Measurements from ENCODE around the gene MRPL11.
A peak's percentile ranks its signal among the peaks of the same experiment; 100 is the strongest.

The MRPL11 gene

GRCh38 chr11:66429983-66430602 lies 8.6 kb downstream of the MRPL11 start:
- peak; percentile 87 for DNase-seq

- DNase-seq = no peak
Observed at GRCh38 chr11:66428933-66429332, 9.7 kb downstream of the MRPL11 start.

- no peak for DNase-seq
Observed at GRCh38 chr11:66426314-66426713, 12.3 kb downstream of the MRPL11 start.

GRCh38 chr11:66421492-66422205 lies 17.0 kb downstream of the MRPL11 start:
- DNase-seq = peak; percentile 87

DNA sequence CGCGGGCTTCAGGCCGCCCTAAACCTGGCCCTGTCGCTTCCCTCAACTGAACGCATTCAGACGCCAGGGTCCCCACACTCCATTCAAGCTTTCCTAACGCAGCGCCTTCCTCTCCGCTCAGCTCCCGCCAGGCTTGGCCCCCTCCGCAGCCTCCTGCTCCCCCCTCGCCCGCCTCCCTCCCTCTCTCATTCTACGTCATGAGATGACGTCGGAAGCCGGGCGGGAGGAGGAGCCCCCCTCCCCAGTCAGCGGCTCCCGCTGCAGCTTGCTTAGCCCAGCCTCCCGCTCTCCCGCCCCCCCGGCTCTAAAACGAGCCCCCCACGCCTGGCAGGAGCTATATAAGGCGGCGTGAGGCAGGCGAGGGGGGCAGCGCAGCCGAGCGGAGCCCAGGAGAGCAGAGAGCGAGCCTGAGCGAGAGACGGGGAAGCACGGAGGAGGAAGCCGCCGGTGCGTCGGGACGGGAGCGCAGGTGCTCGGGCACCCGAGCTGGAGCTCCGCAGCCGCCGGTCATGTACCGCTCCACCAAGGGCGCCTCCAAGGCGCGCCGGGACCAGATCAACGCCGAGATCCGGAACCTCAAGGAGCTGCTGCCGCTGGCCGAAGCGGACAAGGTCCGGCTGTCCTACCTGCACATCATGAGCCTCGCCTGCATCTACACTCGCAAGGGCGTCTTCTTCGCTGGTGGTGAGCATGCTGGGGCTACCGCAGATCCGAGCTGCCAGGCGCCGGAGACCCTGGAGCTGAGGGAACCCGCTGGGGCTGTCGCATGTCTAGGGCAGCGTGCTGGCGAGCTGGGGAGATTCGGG lies 17.8 kb downstream of the MRPL11 start, which contains the start of gene NPAS4:
Gene NPAS4 (plus strand): TSS at position 365 of the 806 bp plus-strand sequence. CDS start 145 bp downstream, at position 510.
- no peak for DNase-seq

GRCh38 chr11:66419825-66420224 lies 18.8 kb downstream of the MRPL11 start:
- DNase-seq = no peak

DNA sequence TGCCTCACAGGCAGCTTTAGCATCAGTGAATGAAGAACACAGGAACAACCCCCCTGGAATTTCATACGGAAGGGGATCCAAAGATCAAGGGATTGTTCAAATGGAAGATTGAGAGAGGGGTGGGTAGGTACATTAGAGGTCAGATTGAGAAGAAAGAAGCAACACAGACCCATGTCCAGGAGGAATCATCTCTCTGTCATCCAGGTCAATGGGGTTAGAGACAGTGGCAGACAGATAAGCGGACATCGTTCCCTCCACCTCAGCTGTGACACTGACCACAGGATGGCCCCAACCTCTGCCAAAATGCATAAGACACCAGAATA lies 19.7 kb downstream of the MRPL11 start:
- no peak for DNase-seq

DNA sequence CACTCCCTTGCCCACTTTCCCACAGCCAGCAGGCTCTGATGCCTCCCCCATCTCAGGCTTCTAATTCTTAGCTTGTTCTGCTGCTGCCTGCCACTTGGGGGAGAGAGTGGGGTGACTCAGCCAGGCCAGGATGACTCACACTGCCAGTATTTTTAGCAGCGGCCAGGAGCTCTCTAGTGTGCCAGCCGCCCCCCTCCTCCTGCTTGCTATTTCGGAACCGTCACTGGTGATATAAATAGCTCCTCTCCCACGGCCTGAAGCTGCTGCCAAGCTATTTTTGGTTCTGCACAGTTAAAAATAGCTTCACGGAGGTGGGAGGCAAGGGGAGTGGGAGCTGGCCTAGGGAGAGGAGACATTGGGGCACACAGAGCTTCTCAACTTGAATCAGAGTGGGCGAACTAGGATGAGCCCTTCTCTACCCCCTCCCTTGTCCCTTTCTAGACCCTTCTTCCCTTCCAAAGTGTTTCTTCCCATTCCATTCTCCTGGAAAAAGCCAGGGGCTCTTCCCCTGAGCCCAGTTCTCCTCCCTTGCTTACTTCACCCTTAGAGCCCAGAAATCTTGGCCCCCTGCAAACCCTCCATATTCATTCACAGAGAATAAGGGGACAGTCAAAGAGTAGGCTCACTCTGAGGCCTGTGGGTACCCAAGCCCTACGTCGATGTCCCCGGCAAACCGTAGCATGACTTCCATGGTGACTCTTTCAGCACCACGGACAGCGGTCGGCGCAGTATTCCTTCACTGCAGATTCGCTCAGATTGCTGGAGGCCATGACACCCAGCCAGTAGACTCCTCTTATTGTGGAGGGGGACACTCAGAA lies 20.3 kb downstream of the MRPL11 start:
- DNase-seq = peak; percentile 79

DNA sequence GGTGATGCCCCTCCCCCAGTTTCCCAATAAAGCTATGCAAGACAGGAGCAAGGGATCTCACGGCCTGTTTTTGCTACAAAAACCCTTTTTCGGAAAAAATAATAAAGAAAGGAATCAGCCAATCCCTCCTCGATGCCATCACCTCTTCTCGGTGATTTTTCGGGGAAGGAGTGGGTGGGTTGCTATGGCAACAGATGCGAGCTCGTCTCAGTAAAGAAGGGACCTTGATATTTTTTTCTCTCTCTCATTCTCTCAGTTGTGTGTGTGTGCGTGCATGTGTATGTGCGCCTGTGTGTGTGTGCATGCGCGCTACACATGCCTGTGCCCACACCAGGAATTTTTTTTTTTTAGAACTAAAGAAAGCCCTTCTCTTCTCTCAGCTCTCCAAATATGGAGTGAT lies 21.6 kb downstream of the MRPL11 start:
- DNase-seq = no peak

GRCh38 chr11:66415423-66415822 lies 23.2 kb downstream of the MRPL11 start:
- no peak for DNase-seq

- DNase-seq = no peak
Observed at GRCh38 chr11:66414120-66414934, 24.3 kb downstream of the MRPL11 start.

DNA sequence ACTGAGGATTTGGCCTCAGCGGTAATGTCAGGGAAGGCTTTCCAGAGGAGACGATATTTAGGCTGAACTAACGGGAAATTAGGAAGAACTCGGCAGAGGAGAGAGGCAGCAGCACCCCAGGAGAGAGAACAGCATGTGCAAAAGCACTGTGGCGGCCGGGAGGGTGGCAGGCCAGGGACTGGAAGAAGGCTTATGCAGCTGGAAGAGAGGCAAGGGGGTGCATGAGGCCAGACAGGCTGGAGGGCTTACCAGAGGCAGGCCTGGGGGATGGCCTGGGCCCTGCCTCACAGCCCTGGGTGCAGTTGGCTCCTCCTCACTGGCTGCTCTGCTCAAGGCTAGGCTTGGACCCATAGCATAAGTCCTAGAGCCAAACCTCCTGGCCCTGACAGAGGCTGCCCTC lies 25.5 kb downstream of the MRPL11 start:
- DNase-seq = no peak

GRCh38 chr11:66412110-66412509 lies 26.5 kb downstream of the MRPL11 start:
- DNase-seq = no peak

- no peak for DNase-seq
Observed at GRCh38 chr11:66411323-66411722, 27.3 kb downstream of the MRPL11 start.

- no peak for DNase-seq
Observed at GRCh38 chr11:66410191-66410590, 28.5 kb downstream of the MRPL11 start.

- no peak for DNase-seq
Observed at GRCh38 chr11:66409226-66409625, 29.4 kb downstream of the MRPL11 start.

- peak; percentile 92 for DNase-seq
Observed at GRCh38 chr11:66408488-66409214, 30.0 kb downstream of the MRPL11 start.

GRCh38 chr11:66407651-66408050 lies 31.0 kb downstream of the MRPL11 start:
- no peak for DNase-seq

DNA sequence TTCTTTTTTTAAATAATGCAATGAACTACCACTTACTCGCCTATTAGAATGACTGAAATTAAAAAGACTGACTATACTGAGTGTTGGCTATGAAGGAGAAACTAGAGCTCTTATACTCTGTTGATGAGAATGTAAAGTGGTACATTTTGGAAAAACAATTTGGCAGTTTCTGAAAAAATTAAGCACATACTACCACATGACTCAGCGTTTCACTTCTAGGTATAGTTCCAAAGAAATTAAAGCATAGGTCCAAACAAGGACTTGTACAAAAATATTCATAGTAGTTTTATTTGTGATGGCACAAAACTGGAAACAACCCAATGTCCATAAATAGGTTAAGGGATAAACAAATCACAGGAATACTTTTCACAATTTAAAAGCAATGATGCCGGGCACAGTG lies 44.7 kb downstream of the MRPL11 start:
- no peak for DNase-seq

DNA sequence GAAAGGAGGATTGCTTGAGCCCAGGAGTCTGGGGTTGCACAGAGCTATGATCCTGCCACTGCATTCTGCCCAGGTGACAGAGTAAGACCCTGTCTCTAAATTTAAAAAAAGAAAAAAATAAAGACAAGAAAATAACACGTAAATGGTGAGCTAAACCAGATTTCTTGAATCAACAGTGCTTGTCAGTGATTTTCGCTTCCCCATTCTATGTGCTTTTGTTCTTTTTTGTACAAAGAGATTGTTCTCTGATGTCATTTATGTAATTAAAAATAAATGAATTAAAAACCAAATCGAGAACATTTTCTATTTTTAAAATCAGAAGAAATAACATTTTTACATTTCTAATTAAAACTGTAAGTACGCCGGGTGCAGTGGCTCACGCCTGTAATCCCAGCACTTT lies 47.3 kb downstream of the MRPL11 start:
- no peak for DNase-seq

DNA sequence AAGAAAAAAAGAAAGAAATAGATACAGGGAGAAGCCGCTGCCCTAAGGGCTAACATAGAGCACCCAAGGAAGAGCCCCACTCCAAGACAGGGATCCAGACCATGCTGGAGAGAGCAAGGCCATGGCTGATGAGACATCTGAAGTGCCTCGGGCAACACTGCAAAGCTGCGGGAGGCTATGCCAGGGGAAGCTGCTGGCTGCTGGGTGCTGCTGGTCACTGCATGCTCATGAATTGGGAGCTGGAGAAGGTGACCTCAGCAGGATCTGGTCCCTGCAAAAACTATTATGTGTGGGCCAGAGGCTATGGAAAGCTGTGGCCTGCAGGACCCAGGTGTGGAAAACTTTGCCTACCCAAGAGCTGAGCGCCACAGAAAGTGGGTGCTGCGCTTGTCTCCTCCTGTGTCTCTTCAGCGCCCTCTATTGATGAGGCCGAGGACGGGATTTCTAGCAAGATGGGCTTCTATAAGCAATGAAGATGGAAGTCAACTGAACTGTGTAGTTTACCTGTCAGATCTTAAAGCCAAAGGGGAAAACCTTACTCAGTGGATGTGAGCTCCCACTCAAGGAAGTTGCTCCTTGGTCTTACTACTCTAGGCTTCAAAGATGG lies 49.8 kb downstream of the MRPL11 start:
- peak; percentile 75 for DNase-seq

Measured in suppressor macrophage treated with lipopolysaccharide for 4 hours (primary cell).